ENCODE measurements around the gene KIAA1958.

Gene KIAA1958, protein sequence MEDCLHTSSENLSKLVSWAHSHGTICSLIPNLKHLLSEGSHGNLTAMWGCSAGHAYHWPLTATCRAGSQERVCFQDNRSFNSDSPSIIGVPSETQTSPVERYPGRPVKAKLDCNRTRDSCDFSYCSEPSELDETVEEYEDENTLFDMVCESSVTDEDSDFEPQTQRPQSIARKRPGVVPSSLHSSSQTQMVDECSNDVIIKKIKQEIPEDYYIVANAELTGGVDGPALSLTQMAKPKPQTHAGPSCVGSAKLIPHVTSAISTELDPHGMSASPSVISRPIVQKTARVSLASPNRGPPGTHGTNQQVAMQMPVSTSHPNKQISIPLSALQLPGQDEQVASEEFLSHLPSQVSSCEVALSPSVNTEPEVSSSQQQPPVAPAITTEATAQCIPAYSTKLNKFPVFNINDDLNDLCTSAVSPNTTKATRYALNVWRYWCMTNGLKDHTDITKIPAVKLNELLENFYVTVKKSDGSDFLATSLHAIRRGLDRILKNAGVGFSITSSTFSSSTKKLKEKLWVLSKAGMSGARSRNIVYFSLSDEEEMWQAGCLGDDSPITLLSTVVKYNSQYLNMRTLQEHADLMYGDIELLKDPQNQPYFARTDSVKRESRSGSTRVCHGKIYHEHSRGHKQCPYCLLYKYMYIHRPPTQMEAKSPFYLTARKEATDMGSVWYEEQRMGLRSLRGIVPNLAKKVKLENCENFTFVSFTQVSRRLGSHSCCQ
- total RNA-seq: 3.0 to 4.6 (median 3.7) reads per million in 4 donors

DNA sequence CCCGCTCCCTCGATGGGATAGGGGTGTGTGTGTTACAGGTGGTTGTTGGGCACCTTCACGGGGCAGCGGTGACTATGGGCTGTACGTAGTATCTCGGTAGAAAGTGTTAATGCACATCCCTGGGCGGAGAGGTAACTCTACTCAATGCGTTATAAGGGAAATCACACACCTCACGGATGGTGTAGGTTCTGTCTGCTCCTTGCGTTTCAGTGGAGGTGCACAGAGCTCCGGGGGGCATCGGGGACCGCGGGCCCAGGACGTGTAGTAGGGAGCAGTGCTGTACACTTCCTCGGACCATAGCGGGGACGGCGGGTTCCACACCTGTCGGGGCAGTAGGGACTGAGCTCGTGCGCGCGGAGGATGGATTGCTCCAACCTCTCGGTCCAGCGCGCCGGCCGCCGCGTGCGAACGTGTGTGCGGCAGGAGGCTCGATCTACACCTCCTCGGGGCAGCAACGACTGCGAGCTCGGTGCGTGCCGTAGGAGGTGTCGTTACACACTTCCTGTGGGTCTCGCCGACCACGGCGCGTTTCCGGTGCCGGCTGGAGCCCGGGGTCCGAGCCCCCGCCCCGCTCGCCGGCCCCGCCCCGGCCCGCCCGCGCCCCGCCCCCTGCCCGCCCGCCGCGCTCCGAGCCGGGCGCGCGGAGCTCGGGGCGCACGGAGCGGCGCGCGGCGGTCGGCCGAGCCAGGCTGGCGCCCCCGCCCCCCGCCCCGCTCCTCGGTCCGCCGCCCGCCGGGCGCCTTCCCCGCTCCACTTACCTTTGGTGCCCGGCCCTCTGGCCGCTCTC lies at the start of gene KIAA1958:
Gene KIAA1958, plus strand, starts transcription at position 607 of the 787 bp plus-strand sequence. CDS start 87,254 bp downstream, outside the sequence.
- DNase-seq: peak; percentile 64 to 92 (median 67)

DNA sequence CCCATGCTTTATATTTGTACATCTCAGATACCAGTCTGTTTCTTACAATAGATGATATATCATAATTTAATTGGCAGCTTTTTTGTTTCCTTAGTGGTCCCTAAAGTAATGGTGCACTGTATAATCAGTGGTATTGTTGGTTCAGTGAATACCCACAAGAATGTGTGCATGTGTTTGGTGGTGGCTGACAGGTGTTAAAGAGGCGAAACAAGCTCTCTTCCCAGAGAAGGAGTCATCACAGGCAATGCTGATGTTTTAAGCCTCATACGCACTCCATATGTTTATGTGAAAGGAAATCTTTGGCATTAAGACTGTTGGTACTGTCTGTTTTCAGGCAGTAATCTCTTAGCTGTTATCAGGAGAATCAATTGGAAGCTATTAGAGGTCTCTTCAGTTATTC lies 49.2 kb upstream of the KIAA1958 start:
- no peak for DNase-seq

DNA sequence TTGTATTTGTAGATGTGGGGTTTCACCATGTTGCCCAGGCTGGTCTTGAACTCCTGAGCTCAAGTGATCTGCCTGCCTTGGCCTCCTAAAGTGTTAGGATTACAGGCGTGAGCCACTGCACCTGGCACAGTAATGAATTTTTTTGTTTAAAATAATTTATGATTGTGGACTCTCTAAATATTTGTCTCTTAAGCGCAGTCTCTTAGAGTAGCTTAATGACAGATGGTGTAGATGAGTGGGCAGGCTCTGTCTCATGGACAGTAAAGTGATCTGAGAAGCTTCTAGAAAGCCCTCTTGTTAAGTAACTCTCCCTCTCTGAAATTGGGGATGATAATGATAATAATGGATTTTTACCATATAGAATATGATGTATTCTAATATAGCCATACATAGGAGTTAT lies 47.5 kb upstream of the KIAA1958 start:
- DNase-seq: no peak

DNA sequence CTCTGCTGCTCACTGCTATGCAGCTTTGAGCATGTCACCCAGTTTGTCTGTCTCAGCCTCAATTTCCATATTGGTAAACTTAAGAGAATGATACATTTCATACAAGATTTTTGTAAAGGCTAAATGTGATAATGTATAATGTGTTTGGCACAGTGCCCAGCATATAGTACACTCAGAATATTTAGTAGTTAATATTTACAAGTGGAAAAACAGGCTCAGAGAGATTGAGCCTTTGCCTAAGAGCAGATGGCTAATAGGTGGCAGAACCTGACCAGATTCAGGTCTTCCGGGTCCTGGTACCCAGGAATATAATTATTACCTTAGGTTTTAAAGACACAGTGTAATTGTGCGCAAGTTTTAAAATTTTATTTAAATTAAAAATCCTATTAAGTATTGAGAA lies 46.8 kb upstream of the KIAA1958 start:
- DNase-seq: no peak

DNA sequence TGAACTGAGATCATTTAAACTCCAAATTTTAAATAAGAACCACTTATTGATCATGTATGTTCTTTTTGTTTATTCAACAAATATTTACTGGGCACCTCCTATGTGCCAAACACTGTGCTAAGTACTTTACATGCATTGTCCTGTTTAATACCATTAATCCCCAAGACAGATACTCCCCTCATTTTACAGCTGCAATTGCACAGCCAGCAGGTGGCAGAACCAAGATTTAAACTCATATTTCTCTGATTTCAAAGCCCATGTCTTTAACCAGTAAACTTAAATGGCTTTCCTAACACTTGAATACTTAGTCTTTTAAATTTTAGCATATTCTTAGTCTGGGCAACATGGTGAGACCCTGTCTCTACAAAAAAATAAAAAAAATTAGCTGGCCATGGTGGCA lies 43.4 kb upstream of the KIAA1958 start:
- peak in 2 of 5 donors; percentile 7 to 12 for DNase-seq

DNA sequence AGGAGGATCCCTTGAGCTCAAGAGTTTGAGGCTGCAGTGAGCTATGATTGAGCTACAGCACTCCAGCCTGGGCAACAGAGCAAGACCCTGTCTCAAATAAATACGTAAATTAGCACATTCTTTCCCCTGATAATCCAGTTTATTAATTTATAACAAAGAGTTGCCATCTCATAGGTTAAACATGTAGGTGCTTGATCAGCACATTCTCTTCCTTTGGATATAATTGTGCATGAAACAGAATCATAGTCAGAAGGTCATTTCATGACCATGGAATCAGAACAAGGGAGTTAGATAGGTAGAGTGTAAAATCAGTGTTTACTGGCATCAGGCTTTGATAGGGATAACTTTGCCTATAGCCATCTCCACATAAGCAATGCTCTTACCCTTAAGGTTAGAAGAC lies 43.0 kb upstream of the KIAA1958 start:
- DNase-seq: no peak

DNA sequence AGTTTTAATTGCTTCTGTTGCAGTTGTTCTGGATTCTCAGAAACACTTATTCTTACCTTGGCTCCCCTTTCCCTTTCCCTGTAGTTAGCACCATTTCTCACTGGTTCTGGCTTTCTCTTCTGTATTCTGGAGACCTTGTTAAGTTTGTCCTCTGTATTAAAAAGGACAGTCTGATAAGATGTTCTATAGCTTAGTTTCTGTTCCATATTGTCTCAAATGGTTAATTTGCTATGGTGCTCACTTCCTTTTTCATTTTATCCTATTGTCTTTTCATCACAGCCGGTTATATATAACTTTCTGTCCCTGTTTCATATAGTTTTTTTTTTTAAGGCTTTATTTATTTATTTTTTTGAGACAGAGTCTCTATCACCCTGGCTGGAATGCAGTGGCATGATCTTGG lies 41.4 kb upstream of the KIAA1958 start:
- DNase-seq: no peak

DNA sequence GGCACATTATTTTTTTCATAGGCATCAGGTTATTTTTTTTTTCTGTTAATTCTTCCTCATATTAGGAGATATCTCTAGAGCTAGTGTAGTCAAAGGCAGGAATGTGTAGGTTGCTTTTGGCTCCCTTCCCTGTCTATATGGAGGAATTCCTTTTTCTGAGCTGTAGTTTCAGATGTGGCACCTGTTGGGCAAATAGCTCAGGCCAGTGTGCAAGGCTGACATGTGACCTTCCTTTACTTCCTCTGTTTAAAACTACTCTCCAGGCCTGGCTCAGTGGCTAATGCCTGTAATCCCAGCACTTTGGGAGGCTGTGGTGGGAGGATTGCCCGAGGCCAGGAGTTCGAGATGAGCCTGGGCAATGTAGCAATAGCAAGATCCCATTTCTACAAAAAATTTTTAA lies 40.5 kb upstream of the KIAA1958 start:
- DNase-seq: no peak

DNA sequence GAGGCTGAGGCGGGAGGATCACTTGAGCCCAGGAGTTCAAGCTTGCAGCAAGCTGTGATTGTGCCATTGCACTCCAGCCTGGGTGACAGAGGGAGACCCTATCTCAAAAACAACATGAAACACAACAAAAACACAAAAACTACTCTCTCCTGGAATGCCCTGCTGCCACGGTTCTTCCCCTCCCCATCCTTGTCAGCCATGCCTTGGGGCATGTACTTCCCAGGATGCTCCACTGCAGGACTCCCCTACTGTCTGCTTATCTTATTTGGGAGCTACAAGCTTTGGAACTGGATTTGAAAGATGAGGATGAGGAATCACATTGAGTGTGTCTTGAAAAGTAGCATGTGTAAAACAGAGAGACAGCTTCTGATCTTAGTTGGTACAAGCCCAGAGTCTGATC lies 40.1 kb upstream of the KIAA1958 start:
- DNase-seq: no peak

DNA sequence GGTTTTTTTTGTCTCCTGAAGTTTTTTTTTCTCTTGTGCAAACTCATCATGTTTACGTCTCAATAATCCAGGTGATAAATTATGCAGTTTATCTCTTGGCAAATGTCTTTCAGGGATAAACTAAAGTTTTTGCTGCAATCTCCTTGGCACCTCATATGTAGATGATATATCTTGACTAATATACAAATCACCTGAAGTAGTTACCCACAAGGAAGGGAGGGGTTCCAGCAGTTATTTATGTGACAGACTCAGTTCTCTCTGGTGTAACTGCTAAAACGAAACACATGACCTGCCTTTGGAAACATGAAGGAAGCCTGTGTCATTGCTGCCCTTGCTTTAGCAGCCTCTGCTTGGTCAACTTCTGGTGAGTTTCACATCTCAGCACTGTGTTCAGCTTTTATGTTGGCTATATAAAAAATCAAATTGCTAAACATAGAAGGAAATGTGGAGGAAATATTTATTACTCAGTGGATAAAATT lies 39.3 kb upstream of the KIAA1958 start:
- DNase-seq: no peak

DNA sequence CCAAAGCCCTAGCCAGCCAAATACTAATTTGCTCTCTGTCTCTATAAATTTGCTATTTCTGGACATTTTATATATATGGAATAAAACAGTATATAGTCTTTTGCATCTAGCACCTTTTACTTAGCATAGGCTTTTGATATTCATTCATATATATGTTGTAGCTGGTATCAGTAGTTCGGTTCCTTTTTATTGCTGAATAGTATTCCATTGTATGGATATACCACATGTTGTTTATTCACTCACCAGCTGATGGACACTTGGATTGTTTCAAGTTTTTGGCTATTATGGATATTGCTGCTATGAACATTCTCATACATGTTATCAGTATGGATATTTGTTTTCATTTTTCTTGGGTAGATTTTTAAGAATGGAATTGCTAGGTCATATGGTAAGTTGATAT lies 23.8 kb upstream of the KIAA1958 start:
- no peak for DNase-seq

DNA sequence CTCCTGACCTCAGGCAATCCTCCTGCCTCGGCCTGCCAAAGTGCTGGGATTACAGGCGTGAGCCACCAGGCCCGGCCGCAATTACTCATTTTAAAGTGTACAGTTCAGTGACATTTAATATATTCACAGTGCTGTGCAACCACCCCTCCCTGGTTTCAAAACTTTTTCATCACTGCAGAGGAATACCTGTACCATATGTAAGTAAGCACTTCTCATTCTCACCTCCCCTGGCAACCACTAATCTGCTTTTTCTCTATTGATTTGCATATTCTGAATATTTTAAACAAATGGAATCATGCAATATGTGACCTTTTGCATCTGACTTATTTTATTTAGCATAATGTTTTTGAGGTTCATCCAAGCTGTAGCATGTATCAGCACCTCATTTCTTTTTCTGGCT lies 21.3 kb upstream of the KIAA1958 start:
- DNase-seq: no peak

DNA sequence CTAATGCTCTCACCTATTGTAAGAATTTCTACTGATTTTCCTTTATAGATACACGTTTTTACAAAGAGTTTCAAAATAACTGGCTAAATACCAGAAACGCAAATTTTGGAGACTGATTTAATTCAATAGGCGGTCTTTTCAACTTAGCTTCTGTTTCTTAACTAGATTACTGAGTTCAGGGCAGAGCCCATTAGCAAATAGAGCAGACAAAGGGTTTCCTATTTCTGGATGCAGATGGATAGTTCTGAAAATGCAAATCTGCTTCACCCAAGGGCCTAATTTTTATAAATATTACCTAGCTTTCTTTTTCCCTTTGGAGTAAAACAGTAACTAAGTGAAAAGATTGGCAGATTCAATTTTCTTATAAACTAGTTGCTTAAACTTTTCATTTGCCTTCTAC lies 13.6 kb upstream of the KIAA1958 start:
- DNase-seq: no peak

DNA sequence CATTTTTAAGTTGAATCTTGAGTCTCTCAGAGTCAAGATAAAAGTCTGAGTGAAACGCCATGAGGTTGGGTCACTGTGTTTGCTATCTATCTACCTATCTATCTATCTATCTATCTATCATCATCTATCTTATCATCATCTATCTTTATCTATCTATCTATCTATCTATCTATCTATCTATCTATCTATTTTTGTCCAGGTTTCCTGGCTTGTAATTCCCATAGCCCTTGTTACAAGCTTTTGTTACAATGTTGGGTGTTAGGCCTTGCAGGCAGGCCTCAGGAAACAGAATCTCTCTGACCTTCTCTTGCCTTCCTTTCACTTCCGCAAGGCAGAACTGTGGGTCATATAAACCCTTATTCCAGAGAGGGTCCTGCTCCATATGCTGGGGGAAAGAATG lies 12.6 kb upstream of the KIAA1958 start:
- no peak for DNase-seq

DNA sequence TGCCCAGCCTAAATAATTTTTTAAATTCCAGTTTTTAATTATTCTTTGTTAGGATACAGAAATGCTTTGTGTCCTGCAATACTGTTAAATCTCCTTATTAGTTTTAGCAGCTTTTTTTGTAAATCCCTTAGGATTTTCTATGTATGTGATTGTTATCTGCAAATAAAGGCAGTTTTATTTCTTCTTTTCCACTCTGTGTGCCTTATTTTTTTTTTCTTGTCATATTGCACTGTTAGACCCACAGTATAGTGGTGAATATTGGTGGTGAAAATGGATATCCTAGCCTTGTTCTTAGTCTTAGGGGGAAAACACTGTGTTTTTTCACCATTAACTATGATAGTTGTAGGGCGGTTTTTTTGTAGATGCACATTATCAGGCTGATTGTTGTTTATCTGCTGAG lies 11.3 kb upstream of the KIAA1958 start:
- no peak for DNase-seq

DNA sequence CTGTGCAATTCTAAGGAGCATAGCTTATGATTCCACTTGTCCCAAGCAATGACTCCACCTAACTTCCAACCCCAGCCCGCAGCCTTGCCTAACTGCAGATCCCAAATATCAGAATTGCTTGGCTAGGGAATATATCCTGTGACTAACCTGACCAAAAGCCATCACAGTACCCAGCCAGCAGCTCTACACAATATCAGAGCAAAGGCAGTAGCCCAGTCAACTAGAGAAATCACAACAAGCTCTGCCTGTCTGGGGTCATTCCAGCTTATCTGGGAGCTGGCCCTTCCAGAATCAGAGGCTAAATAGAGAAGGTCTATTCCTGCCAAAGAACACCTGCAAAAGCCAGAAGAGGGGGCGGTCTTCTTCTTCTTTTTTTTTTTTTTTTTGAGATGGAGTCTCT lies 9.3 kb upstream of the KIAA1958 start:
- no peak for DNase-seq

DNA sequence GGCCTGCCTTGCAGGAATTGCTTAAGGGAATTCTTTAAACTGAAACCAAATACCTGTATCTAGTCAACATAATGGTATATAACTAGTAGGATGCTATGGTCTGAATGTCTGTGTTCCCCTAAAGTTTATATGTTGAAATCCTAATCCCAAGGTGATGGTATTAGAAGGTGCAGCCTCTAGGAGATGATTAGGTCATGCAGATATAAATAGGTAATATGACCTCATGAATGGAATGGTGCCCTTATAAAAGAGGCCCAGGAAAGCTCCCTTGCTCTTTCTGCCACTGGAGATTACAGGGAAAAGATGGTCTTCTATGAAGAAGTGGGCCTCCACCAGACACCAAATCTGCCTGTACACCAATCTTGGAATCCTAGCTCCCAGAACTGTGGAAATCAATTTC lies 7.4 kb upstream of the KIAA1958 start:
- DNase-seq: no peak

DNA sequence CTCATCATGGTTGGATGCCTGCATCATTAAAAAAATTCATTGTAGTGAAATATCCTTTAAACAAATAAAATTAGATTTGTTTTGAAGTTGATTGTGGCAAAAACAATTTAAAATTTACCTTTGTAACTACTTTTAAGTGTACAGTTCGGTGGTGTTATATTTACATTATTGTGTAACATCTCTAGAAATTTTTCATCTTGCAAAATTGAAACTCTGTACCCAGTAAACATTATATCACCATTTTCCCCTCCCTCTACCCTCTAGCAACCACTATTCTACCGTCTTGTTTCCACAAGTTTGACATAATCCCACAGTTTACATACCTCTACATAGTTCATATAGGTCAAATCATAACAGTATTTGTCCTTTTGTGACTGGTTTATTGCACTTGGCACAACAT lies 2.0 kb upstream of the KIAA1958 start:
- DNase-seq: no peak

DNA sequence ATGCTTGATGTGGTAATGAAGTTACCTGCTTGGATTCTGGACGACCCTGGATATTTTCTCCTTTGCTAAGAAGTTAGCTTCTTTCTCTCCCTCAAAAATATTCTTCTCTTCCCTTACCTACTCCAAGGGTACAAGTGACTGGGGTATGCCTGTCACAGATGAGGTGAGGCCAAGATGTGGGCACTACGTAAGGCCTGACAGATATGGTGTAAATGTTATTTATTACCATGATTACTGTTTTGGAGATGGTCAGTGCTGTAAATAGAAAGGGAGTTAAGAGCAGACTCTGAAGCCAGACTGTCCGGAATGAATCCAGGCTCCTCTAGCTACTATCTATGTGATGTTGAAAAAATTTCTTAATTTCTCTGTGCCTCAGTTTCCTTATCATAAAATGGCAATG lies 1.1 kb upstream of the KIAA1958 start:
- no peak for DNase-seq

DNA sequence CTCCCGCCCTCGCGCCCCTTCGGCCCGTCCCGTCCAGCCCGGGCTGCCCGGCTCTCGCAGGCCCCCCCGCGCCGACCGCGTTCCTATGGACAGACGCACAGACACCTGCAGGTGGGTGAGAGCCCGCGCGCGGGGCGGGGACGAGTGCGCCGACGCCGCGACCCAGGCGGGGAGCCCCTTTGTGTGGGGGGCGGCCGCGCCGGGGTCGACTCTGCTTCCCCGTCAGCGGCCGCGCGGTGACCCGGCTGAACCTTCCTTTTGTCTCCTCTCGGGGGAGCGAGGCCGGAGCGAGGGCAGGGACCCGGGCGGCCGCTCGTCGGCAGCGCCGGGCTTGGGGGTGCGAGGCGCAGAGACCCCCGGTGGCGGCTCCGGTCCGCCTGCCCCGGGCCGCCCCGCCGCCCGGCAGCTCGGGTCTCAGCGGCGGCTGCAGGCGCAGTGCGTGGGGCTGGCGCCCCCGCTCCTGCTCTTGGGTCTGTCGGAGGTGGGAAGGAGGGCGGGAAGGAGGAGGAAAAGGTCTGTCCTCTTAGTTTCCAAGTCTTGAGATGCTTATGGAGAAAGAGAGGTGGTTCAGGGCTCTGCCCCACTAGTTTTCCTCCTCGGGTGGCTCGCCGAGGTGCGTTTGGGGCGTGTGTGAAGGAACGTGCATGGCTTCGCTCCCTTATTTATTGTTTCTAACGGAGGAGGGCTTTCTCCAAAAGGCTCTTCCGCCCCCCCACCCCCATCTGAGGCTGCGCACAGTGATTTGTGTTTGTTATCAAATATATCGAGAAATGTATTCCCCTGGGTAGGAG lies 576 bp downstream of the KIAA1958 start:
- DNase-seq: peak; percentile 15 to 45 (median 24)

DNA sequence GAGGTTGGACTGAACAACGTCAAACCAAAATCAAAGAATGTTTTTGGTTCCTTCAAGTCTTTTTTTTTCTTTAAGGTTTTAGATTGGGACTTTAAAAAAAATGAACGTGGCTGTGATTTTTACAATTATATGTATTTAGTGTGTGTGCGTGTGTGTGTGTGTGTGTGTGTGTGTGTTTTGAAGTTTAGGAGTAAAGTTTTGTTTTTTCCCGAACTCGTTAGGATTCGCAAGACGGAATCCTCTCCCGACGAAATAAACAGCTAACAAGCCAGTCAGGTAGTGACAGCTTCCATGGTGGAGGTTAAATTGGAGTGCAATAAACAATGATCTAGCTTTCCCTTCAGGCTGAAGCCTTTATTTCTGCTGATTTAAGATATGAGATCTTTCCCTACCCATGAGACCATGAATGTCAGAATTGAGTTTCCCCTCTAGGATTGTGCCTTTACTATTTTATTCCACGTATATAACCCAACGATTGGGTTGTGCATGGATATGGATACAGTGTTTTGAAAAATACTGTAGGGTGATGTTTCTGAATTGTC lies 1.2 kb downstream of the KIAA1958 start:
- DNase-seq: no peak

DNA sequence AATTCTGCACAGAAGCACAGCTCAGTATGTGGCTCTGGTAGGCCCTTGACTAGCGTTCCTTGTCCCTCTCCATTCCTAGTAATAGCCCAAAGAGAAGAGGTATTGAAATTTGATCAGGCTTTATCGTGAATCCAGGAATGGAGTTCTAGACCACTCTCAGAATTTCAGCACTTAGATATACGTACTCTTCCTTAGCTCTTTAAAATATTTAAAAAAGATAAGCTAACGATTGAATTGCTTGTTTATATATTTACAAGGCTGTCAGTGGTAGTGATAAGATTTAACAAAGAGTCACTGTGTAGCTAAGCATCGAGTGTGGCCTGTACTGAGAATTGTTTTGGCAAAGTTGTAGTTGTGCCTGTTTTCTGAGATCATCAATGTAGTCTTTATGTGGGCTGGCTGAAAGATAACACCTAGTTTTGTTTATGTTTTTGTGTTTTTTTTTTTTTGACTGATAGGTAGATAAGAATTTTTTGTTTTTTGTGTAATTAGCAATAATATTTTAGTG lies 2.5 kb downstream of the KIAA1958 start:
- DNase-seq: no peak

Measured in T-helper 1 cell (primary cell).